Endodermal cell (in vitro differentiated cells): ENCODE results near the gene EFCAB8. TPM values are rescaled to one million over a fixed set of nuclear protein-coding genes. Genes with fewer than 3 reads are reported as not detected.

Experiments used
- DNase-seq: peaks from one replicate; pipeline ENCODE4 v3.0.0-alpha.2; 2017
- H3K27ac ChIP-seq: 2 replicates; pipeline ENCODE4 v1.5.1; 2013; ENCODE audit warnings: mild to moderate bottlenecking, low read depth, low read length, moderate library complexity
- H3K27me3 ChIP-seq: 2 replicates; pipeline ENCODE4 v1.6.1; 2013; ENCODE audit warnings: mild to moderate bottlenecking, low read length, moderate library complexity; ENCODE audit not compliant: insufficient read depth, control insufficient read depth, poor library complexity, severe bottlenecking
- H3K36me3 ChIP-seq: 2 replicates; pipeline ENCODE4 v1.7.0; 2013; ENCODE audit warnings: mild to moderate bottlenecking, low read length, moderate library complexity; ENCODE audit not compliant: control insufficient read depth, insufficient read depth
- H3K4me1 ChIP-seq: one replicate; pipeline ENCODE4 v1.7.0; 2013; ENCODE audit warnings: low read length; ENCODE audit not compliant: control insufficient read depth, insufficient read depth
- H3K4me3 ChIP-seq: 2 replicates; pipeline ENCODE4 v1.5.1; 2013; ENCODE audit warnings: mild to moderate bottlenecking, low read length, moderate library complexity
- H3K9ac ChIP-seq: 2 replicates; pipeline ENCODE4 v1.6.1; 2013; ENCODE audit warnings: mild to moderate bottlenecking, low read length, moderate library complexity; ENCODE audit not compliant: poor library complexity, severe bottlenecking; ENCODE audit errors: extremely low read depth
- H3K9me3 ChIP-seq: 2 replicates; pipeline ENCODE4 v1.6.1; 2013; ENCODE audit warnings: mild to moderate bottlenecking, low read length, moderate library complexity; ENCODE audit not compliant: control insufficient read depth
- H3K27ac Mint-ChIP-seq: 2 replicates; pipeline ENCODE4 v1.8.0; 2020; ENCODE audit warnings: mixed read lengths
- H3K27me3 Mint-ChIP-seq: 2 replicates; pipeline ENCODE4 v1.8.0; 2021; ENCODE audit warnings: mild to moderate bottlenecking, mixed read lengths; ENCODE audit not compliant: insufficient read depth
- H3K36me3 Mint-ChIP-seq: 2 replicates; pipeline ENCODE4 v1.8.0; 2020; ENCODE audit warnings: low read depth, mixed read lengths
- H3K4me1 Mint-ChIP-seq: 2 replicates; pipeline ENCODE4 v1.8.0; 2020; ENCODE audit warnings: mixed read lengths
- H3K4me3 Mint-ChIP-seq: 2 replicates; pipeline ENCODE4 v1.8.0; 2020; ENCODE audit warnings: mild to moderate bottlenecking, moderate library complexity, mixed read lengths
- H3K9me3 Mint-ChIP-seq: 2 replicates; pipeline ENCODE4 v1.8.0; 2020; ENCODE audit warnings: mild to moderate bottlenecking, mixed read lengths
- WGBS, 2 experiments: methylation state at CpG; one replicate each; pipeline versions ENCODE4 v1.1.5 to v1.1.7; 2013; ENCODE audit warnings: missing lambda C conversion rate in 2 of 2, mixed read lengths in 1 of 2; ENCODE audit not compliant: insufficient coverage in 1 of 2, insufficient read length in 1 of 2; 5-methylcytosine and 5-hydroxymethylcytosine counted together
- total RNA-seq, 2 donors: library from RNA; stranded (reverse); fragmentation: NEBNext Ultra II Directional in 1 of 2; extraction: Animal tissue kit (Norgen Biotek cat#: 25700) in 1 of 2; gene quantifications; 2 replicates in 1 of 2; 3 replicates in 1 of 2; pipeline ENCODE4 v1.2.1, GENCODE V29; 2021
- TF ChIP-seq, protein P1 (sequence below): fragments of 200-600 bp; sonication (generic); conservative IDR thresholded peaks from 2 replicates; pipeline ENCODE4 v1.5.0; 2021; ENCODE audit warnings: antibody characterized with exemption, mild to moderate bottlenecking

The EFCAB8 gene
- total RNA-seq, 2 donors from 2014 or later = 0.44 to 1.0 TPM

DNA sequence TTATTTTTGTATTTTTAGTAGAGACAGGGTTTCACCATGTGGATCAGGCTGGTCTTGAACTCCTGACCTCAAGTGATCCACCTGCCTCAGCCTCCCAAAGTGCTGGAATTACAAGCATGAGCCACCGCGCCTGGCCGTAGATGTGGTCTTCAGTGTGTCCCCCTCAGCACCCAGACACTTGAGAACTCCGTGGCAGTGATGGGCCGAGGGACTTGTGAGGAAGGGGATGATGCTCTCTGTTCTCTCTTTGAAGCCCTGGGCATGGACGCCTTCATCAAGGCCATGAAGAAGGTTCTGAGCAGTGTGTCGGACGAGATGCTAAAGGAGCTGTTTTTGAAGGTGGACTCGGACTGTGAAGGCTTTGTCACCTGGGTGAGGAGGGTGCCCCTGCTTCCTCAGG lies 16.9 kb downstream of the EFCAB8 start:
- Histone ChIP-seq H3K9ac (no peak overlapping the region), H3K36me3 (no peaks in the 10 kb centered on the region), H3K4me1 (no peaks in the 10 kb centered on the region), H3K4me3 (no peak overlapping the region), H3K9me3 (no peaks in the 10 kb centered on the region), H3K27ac (no peak overlapping the region), H3K27me3 (no peaks in the 10 kb centered on the region)
- Mint-ChIP-seq H3K27ac (no peak overlapping the region), H3K27me3 (no peaks in the 10 kb centered on the region), H3K4me3 (no peak overlapping the region), H3K9me3 (no peaks in the 10 kb centered on the region), H3K36me3 (peaks cover 13% of the 10 kb centered on the region), H3K4me1 (no peaks in the 10 kb centered on the region)
- WGBS, 2 experiments = 90 to 92% methylated on average over 6 to 9 of the region's 9 CpGs
- no peak for DNase-seq
- TF ChIP-seq, protein P1, sequence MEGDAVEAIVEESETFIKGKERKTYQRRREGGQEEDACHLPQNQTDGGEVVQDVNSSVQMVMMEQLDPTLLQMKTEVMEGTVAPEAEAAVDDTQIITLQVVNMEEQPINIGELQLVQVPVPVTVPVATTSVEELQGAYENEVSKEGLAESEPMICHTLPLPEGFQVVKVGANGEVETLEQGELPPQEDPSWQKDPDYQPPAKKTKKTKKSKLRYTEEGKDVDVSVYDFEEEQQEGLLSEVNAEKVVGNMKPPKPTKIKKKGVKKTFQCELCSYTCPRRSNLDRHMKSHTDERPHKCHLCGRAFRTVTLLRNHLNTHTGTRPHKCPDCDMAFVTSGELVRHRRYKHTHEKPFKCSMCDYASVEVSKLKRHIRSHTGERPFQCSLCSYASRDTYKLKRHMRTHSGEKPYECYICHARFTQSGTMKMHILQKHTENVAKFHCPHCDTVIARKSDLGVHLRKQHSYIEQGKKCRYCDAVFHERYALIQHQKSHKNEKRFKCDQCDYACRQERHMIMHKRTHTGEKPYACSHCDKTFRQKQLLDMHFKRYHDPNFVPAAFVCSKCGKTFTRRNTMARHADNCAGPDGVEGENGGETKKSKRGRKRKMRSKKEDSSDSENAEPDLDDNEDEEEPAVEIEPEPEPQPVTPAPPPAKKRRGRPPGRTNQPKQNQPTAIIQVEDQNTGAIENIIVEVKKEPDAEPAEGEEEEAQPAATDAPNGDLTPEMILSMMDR = no peak

DNA sequence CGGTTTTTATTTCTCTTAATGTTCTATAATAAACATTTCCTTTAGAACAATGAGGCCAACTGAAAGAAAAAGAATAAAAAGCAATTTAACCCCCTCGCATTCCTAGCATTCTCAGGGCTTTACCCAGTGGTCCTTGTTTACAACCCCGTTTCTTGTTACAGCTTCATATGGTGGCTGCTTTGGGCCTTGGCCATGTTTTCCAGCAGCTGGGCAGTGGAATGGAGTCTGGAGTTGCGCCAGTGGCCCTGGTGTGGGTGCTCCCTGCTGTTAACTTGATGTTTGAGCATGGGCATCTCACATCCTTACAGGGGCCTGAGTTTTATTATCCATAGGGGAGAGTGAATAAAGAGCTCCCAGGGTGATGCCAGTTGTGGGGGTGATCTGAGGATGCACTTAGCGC lies 18.8 kb downstream of the EFCAB8 start:
- no peak overlapping the region for H3K4me3 ChIP-seq

DNA sequence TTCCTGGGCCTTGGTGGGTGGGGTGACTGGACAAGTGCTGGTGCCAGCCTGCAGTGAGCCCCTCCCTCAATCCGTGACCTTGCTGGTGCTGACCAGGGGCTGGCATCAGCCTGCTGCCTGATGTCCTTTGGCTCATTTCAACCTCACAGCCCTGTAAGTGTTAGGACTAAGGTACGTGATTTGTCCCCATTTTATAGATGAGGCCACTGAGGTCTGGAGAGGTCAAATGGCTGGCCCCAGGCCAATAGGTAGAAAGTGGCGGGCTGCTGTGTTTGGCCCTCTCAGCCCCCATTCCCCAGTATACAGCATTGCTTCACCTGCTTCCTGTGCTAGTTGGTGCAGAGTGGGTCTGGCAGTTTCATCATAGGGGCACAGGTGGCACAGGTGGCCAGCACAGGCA lies 20.1 kb downstream of the EFCAB8 start:
- H3K4me1 ChIP-seq = no peaks in the 10 kb centered on the region
- H3K4me3 ChIP-seq = no peak overlapping the region
- Mint-ChIP-seq H3K36me3 (peaks cover 15% of the 10 kb centered on the region), H3K9me3 (no peaks in the 10 kb centered on the region), H3K4me1 (no peaks in the 10 kb centered on the region), H3K27me3 (no peaks in the 10 kb centered on the region), H3K4me3 (no peak overlapping the region), H3K27ac (peak overlapping the region; percentile 31)
- no peak overlapping the region for H3K9ac ChIP-seq
- H3K27me3 ChIP-seq = no peaks in the 10 kb centered on the region
- no peaks in the 10 kb centered on the region for H3K36me3 ChIP-seq
- no peak for DNase-seq
- TF ChIP-seq, protein P1 = no peak
- H3K27ac ChIP-seq = no peak overlapping the region
- no peaks in the 10 kb centered on the region for H3K9me3 ChIP-seq
- WGBS, 2 experiments = 95 to 100% methylated on average over 1 to 3 of the region's 3 CpGs

More for the DNA sequence above, 18.8 kb downstream of the EFCAB8 start:
- H3K27me3 Mint-ChIP-seq = no peaks in the 10 kb centered on the region
- H3K36me3 Mint-ChIP-seq = peaks cover 15% of the 10 kb centered on the region
- WGBS, 2 experiments = 93 to 94% methylated on average over 5 of the region's 5 CpGs
- H3K36me3 ChIP-seq = no peaks in the 10 kb centered on the region
- H3K27ac ChIP-seq = no peak overlapping the region
- no peaks in the 10 kb centered on the region for H3K9me3 ChIP-seq
- no peaks in the 10 kb centered on the region for H3K27me3 ChIP-seq
- H3K27ac Mint-ChIP-seq = peak overlapping the region; percentile 69
- H3K4me3 Mint-ChIP-seq = no peak overlapping the region
- TF ChIP-seq, protein P1 = no peak
- no peak overlapping the region for H3K9ac ChIP-seq
- H3K4me1 Mint-ChIP-seq = no peaks in the 10 kb centered on the region
- H3K4me1 ChIP-seq = no peaks in the 10 kb centered on the region
- no peak for DNase-seq
- H3K9me3 Mint-ChIP-seq = no peaks in the 10 kb centered on the region
